HL-60 (cell line): ENCODE measurements around the gene DBN1.

Source experiments
- DNase-seq, 2 experiments: peaks; one replicate each; pipeline ENCODE4 v3.0.0-alpha.2; 2010 to 2020; ENCODE audit warnings: low read depth in 1 of 2, low spot score in 1 of 2
- H3K27ac ChIP-seq: fragments of 250-450 bp; sonication (Bioruptor Pico); replicated peaks from 2 replicates; pipeline ENCODE4 v1.5.1; 2020; ENCODE audit warnings: mild to moderate bottlenecking, moderate library complexity
- H3K27me3 ChIP-seq: fragments of 250-450 bp; sonication (Bioruptor Pico); 2 replicates; pipeline ENCODE4 v1.5.1; 2021; ENCODE audit warnings: mild to moderate bottlenecking, moderate library complexity; ENCODE audit not compliant: insufficient read depth, poor library complexity, severe bottlenecking
- H3K4me3 ChIP-seq: replicated peaks from 2 replicates; pipeline ENCODE4 v1.5.1; 2011; ENCODE audit warnings: mild to moderate bottlenecking, control low read depth, low read length; ENCODE audit not compliant: insufficient read depth
- CTCF ChIP-seq: IDR thresholded peaks from one replicate; pipeline ENCODE4 v1.5.1; 2011; ENCODE audit warnings: low read length, control low read depth, inconsistent platforms; ENCODE audit not compliant: insufficient read depth
- GABPA ChIP-seq: IDR thresholded peaks from 2 replicates; pipeline ENCODE4 v1.6.1; 2012; ENCODE audit warnings: low read depth
- POLR2AphosphoS5 ChIP-seq: IDR thresholded peaks from 2 replicates; pipeline ENCODE4 v1.6.1; 2012; ENCODE audit warnings: low read depth
- REST ChIP-seq: IDR thresholded peaks from 2 replicates; pipeline ENCODE4 v1.6.1; 2012; ENCODE audit warnings: low read depth; ENCODE audit not compliant: insufficient replicate concordance
- SPI1 ChIP-seq: IDR thresholded peaks from 2 replicates; pipeline ENCODE4 v1.6.1; 2012; ENCODE audit warnings: low read depth, mild to moderate bottlenecking, borderline replicate concordance

The DBN1 gene

GRCh38 chr5:177500685-177501522 lies 27.5 kb upstream of the DBN1 start:
- peak in 1 of 2 experiments; percentile 89 for DNase-seq
- no peak for TF ChIP-seq GABPA
- no peak for TF ChIP-seq REST
- peak; percentile 73 for TF ChIP-seq POLR2AphosphoS5
- peak; percentile 85 for TF ChIP-seq CTCF
- Histone ChIP-seq H3K4me3 (no peak overlapping the region), H3K27me3 (no peaks in the 10 kb centered on the region), H3K27ac (no peak overlapping the region)

- no peak overlapping the region for H3K27ac ChIP-seq
- no peaks in the 10 kb centered on the region for H3K27me3 ChIP-seq
- no peak overlapping the region for H3K4me3 ChIP-seq
- TF ChIP-seq SPI1 (no peak), POLR2AphosphoS5 (no peak), CTCF (no peak), REST (no peak), GABPA (no peak)
- DNase-seq = no peak
These were observed 26.4 kb upstream of the DBN1 start for GRCh38 chr5:177499842-177500241.

- DNase-seq = no peak
- Histone ChIP-seq H3K27ac (peak overlapping the region; percentile 25; the same call in 1 of the 2 replicates), H3K27me3 (no peaks in the 10 kb centered on the region), H3K4me3 (peak overlapping the region; percentile 33)
- TF ChIP-seq REST (no peak), GABPA (no peak), CTCF (no peak), POLR2AphosphoS5 (no peak), SPI1 (no peak)
These were observed 24.8 kb upstream of the DBN1 start for GRCh38 chr5:177498013-177498787.
